Measurements from ENCODE around the gene TREM1. TPM values are rescaled to one million over a fixed set of nuclear protein-coding genes. Genes with fewer than 3 reads are reported as not detected.

The TREM1 gene
- total RNA-seq, 2 donors from 2014 or later, result 1.4 TPM; not detected in 1

DNA sequence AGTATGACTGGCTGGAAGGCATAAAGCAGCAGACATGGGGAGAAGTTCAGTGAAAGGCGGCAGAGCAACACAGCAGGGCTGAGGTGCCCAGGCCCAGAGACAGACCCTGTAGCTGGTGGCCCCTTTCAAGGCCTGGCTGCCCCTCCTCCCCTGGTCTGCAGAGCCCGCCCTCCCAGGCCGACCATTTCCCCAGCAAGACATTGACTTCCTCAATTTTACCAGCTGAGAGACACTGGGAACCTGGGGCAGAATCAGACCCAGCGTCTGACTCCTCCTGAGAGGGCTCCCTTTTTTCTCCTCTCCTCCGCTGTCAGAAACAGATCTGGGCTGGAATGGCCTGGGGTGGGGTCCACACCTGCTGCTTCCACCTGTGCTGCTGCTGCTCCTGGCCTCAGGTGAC is 58.4 kb downstream of the TREM1 start, which contains the start of gene TREML4:
Gene TREML4 (plus strand): TSS at position 254 of the 400 bp plus-strand sequence. CDS start 79 bp downstream, at position 333.
- Histone ChIP-seq H3K4me1 (no peaks in the 10 kb centered on the region), H3K9me3 (no peaks in the 10 kb centered on the region), H3K9ac (ENCODE audit: low read depth in 2 of 2, low read length in 2 of 2) (no peak within 1 kb of the TSS), H3K27ac (no peak within 1 kb of the TSS), H3K36me3 (no peaks in the 10 kb centered on the region), H3K4me3 (no peak within 1 kb of the TSS), H3K27me3 (no peaks in the 10 kb centered on the region)
- DNase-seq, result no peak
- no peak for TF ChIP-seq CTCF (IDR thresholded peaks at IDR 0.05)
- intact Hi-C loops (cut with DNase I), result no loop called here

DNA sequence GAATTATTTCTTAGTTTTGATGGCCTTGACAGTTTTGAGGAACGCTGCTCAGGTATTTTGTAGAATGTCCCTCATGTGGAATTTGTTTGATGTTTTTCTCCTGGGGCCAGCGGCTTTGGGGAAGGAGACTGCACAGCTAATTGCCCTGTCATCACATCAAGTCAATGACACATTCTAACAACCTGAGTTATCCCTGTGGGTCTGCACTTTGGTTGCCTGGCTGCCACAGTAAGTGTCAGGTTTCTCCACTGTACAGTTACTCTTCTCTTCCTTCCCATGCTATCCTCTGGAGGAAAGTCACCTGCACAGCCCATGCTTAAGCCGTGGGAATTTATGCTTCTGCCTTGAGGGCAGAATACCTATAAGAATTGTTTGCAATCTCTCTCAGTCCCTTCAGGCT is 59.7 kb downstream of the TREM1 start:
- Histone ChIP-seq H3K27ac (no peak overlapping the region), H3K27me3 (no peaks in the 10 kb centered on the region)

GRCh38 chr6:41224800-41225199 is 61.7 kb downstream of the TREM1 start:
- H3K27ac ChIP-seq, result no peak overlapping the region
- H3K9me3 ChIP-seq, result no peaks in the 10 kb centered on the region
- H3K27me3 ChIP-seq, result no peaks in the 10 kb centered on the region
- no peak overlapping the region for H3K9ac ChIP-seq (ENCODE audit: low read depth in 2 of 2, low read length in 2 of 2)
- no peaks in the 10 kb centered on the region for H3K4me1 ChIP-seq
- H3K4me3 ChIP-seq, result no peak overlapping the region
- no peaks in the 10 kb centered on the region for H3K36me3 ChIP-seq
- DNase-seq, result no peak
- TF ChIP-seq CTCF (IDR thresholded peaks at IDR 0.05), result no peak
- intact Hi-C loops (cut with DNase I), result no loop called here

More for the DNA sequence above, 59.7 kb downstream of the TREM1 start:
- H3K4me3 ChIP-seq, result no peak overlapping the region
- H3K9ac ChIP-seq (ENCODE audit: low read depth in 2 of 2, low read length in 2 of 2), result no peak overlapping the region
- no peaks in the 10 kb centered on the region for H3K4me1 ChIP-seq
- DNase-seq, result no peak
- intact Hi-C loops (cut with DNase I), result no loop called here
- no peak for TF ChIP-seq CTCF (IDR thresholded peaks at IDR 0.05)
- no peaks in the 10 kb centered on the region for H3K9me3 ChIP-seq
- no peaks in the 10 kb centered on the region for H3K36me3 ChIP-seq

Other genes starting within 250 kb of the TREM1 start
- gene UNC5CL, start 247.5 kb downstream of the TREM1 start, total RNA-seq, result 1 to 10 TPM; 4.1 to 4.2 TPM
- gene TSPO2, start 244.2 kb downstream of the TREM1 start, total RNA-seq, result not detected
- gene APOBEC2, start 233.5 kb downstream of the TREM1 start, total RNA-seq, result under 1 TPM in 1 of 2 donors, not detected in 1; 0.22 TPM
- gene OARD1, start 214.3 kb downstream of the TREM1 start, total RNA-seq, result 10 to 100 TPM; 25.0 to 34.2 TPM
- gene NFYA, start 213.7 kb downstream of the TREM1 start, total RNA-seq, result 10 to 100 TPM; 21.2 to 24.5 TPM
- gene TREML1, start 132.3 kb downstream of the TREM1 start, total RNA-seq, result not detected
- gene TREM2, start 123.6 kb downstream of the TREM1 start, total RNA-seq, result under 1 TPM in 1 of 2 donors, not detected in 1; 0.88 TPM
- under 1 TPM in 1 of 2 donors, not detected in 1; 0.11 TPM for gene TREML2, start 85.5 kb downstream of the TREM1 start, total RNA-seq
- gene TREML4, start 58.3 kb downstream of the TREM1 start, total RNA-seq, result not detected
- gene NCR2, start 48.9 kb upstream of the TREM1 start, total RNA-seq, result not detected